Hepatocyte (in vitro differentiated cells): ENCODE data around the gene HS3ST5. TPM values are rescaled to one million over a fixed set of nuclear protein-coding genes. Genes with fewer than 3 reads are reported as not detected.

Experiments
- DNase-seq: peaks from one replicate; pipeline ENCODE4 v3.0.0-alpha.2; 2016; ENCODE audit warnings: low spot score
- H2AFZ ChIP-seq: fragments of 200-600 bp; sonication (generic); 2 replicates; pipeline ENCODE4 v1.6.0; 2016; ENCODE audit warnings: antibody characterized with exemption, mild to moderate bottlenecking
- H3K27ac ChIP-seq: fragments of 200-600 bp; sonication (generic); 2 replicates; pipeline ENCODE4 v1.5.1; 2016; ENCODE audit warnings: mild to moderate bottlenecking
- H3K27me3 ChIP-seq: fragments of 200-600 bp; sonication (generic); 2 replicates; pipeline ENCODE4 v1.6.1; 2016
- H3K36me3 ChIP-seq: fragments of 200-600 bp; sonication (generic); replicated peaks from 2 replicates; pipeline ENCODE4 v1.5.1; 2016; ENCODE audit warnings: low read depth; ENCODE audit not compliant: insufficient read depth
- H3K4me1 ChIP-seq: fragments of 200-600 bp; sonication (generic); 2 replicates; pipeline ENCODE4 v1.5.1; 2016; ENCODE audit warnings: mild to moderate bottlenecking, moderate library complexity; ENCODE audit not compliant: insufficient read depth
- H3K4me2 ChIP-seq: fragments of 200-600 bp; sonication (generic); 2 replicates; pipeline ENCODE4 v1.6.0; 2016
- H3K4me3 ChIP-seq: fragments of 200-600 bp; sonication (generic); 2 replicates; pipeline ENCODE4 v1.5.1; 2016; ENCODE audit warnings: mild to moderate bottlenecking
- H3K79me2 ChIP-seq: fragments of 200-600 bp; sonication (generic); 2 replicates; pipeline ENCODE4 v1.6.0; 2017; ENCODE audit warnings: mild to moderate bottlenecking
- H3K9me2 ChIP-seq: fragments of 200-600 bp; sonication (generic); replicated peaks from 2 replicates; pipeline ENCODE4 v1.6.0; 2017; ENCODE audit warnings: mild to moderate bottlenecking; ENCODE audit not compliant: insufficient read depth
- H3K9me3 ChIP-seq: fragments of 200-600 bp; sonication (generic); 2 replicates; pipeline ENCODE4 v1.5.1; 2016; ENCODE audit warnings: low read depth, mild to moderate bottlenecking
- H4K20me1 ChIP-seq: fragments of 200-600 bp; sonication (generic); 2 replicates; pipeline ENCODE4 v1.6.0; 2016; ENCODE audit warnings: mild to moderate bottlenecking; ENCODE audit not compliant: insufficient read depth, poor library complexity, severe bottlenecking
- CTCF ChIP-seq: fragments of 200-600 bp; sonication (generic); IDR thresholded peaks from 2 replicates; pipeline ENCODE4 v1.5.1; 2016; ENCODE audit warnings: antibody characterized with exemption, mild to moderate bottlenecking; ENCODE audit not compliant: poor library complexity
- EZH2 ChIP-seq: fragments of 200-600 bp; sonication (generic); IDR thresholded peaks from 2 replicates; pipeline ENCODE4 v1.6.1; 2016; ENCODE audit warnings: antibody characterized with exemption, mild to moderate bottlenecking, borderline replicate concordance
- EZH2phosphoT487 ChIP-seq: fragments of 200-600 bp; sonication (generic); IDR thresholded peaks from one replicate; pipeline ENCODE4 v1.6.1; 2018; ENCODE audit warnings: antibody characterized with exemption, mild to moderate bottlenecking, low read depth, moderate library complexity; ENCODE audit not compliant: unreplicated experiment, severe bottlenecking
- WGBS: methylation state at CpG from one replicate; pipeline ENCODE4 v1.1.6; 2016; ENCODE audit warnings: low lambda C conversion rate; ENCODE audit errors: missing lambda C conversion rate; 5-methylcytosine and 5-hydroxymethylcytosine counted together
- polyA plus RNA-seq: library from polyadenylated mRNA; unstranded; fragments of >200 nt; fragmentation: Nextera tagmentation; extraction: Ambion mirVana; gene quantifications from 2 replicates; pipeline ENCODE4 v1.2.1, GENCODE V29; 2016
- total RNA-seq: library from RNA; depleted of rRNA; stranded (reverse); fragments of >200 nt; gene quantifications from 2 replicates; pipeline ENCODE4 v1.2.3, GENCODE V29; 2014

HS3ST5 gene
- total and polyA plus RNA-seq, 2 experiments from 2014 or later: 0.73 to 1.4 TPM

DNA sequence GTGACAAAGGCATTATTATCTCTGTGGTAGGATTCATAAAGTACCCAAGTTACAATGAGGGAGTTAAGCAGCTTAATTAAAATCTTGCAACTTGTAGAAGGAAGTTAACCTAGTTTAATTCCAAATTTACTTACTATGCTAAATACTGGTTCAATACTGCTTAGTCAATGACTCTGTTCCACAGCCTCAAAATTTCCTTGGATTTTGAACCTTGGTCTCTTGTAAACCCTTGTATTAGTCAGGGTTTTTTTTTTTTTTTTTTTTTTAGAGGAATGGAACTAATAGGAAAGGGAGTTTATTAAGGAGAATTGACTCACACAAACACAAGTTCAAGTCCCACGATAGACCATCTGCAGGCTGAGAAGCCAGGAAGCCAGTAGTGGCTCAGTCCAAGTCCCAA, 163.4 kb downstream of the HS3ST5 start:
- Histone ChIP-seq H3K9me2 (no peaks in the 10 kb centered on the region), H3K27ac (no peak overlapping the region), H3K79me2 (no peaks in the 10 kb centered on the region), H4K20me1 (no peaks in the 10 kb centered on the region), H2AFZ (no peak overlapping the region), H3K36me3 (no peaks in the 10 kb centered on the region), H3K4me3 (no peak overlapping the region), H3K27me3 (no peaks in the 10 kb centered on the region), H3K4me1 (no peaks in the 10 kb centered on the region), H3K4me2 (no peak overlapping the region), H3K9me3 (no peaks in the 10 kb centered on the region)
- TF ChIP-seq CTCF: no peak
- TF ChIP-seq EZH2: no peak
- TF ChIP-seq EZH2phosphoT487: no peak
- 85% methylated on average over 1 of the region's 1 CpG for WGBS
- DNase-seq: no peak

GRCh38 chr6:114176726-114177125, 166.1 kb downstream of the HS3ST5 start:
- H3K36me3 ChIP-seq: no peaks in the 10 kb centered on the region
- peaks cover 4% of the 10 kb centered on the region for H3K4me1 ChIP-seq
- H3K4me2 ChIP-seq: no peak overlapping the region
- TF ChIP-seq EZH2: no peak
- no peaks in the 10 kb centered on the region for H3K9me3 ChIP-seq
- H3K79me2 ChIP-seq: no peaks in the 10 kb centered on the region
- H4K20me1 ChIP-seq: no peaks in the 10 kb centered on the region
- no peak overlapping the region for H3K4me3 ChIP-seq
- no peak overlapping the region for H2AFZ ChIP-seq
- WGBS: 86% methylated on average over 2 of the region's 2 CpGs
- DNase-seq: no peak
- no peaks in the 10 kb centered on the region for H3K9me2 ChIP-seq
- H3K27me3 ChIP-seq: no peaks in the 10 kb centered on the region
- no peak overlapping the region for H3K27ac ChIP-seq

DNA sequence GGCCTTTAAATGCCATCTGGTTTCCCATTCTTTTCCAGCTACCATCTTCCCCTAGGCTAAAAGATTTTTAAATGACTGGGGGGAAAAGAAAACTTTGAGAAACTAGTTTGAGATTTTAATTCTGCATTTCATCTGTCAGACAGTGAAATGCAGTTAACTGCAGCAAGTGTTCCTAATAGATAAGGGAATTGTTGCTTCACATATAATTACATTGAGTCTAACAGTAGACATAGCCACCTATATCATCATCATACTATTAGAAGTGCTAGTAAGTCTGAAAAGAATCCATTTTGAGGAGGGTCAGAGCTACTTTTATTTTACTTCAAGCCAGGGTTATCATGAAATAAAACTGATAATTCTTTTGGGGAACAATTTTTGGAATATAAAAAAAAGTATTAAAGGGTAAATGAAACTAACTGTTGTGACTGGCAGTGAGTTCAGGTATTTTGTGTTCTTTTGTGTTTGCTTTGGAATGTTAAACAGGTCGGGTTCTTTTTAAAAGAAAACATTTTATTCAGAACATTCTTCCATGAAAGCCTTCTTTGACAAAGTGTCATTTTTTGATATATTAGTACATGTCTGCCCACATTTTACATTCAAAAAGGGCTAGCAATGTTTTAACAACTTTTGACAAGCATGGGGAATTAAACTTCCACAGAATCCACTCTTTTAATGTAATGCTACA, 170.1 kb downstream of the HS3ST5 start:
- Histone ChIP-seq H3K79me2 (no peaks in the 10 kb centered on the region), H3K27me3 (no peaks in the 10 kb centered on the region), H3K4me1 (peaks cover 15% of the 10 kb centered on the region), H4K20me1 (no peaks in the 10 kb centered on the region), H3K4me3 (no peak overlapping the region), H3K36me3 (no peaks in the 10 kb centered on the region), H3K27ac (no peak overlapping the region), H2AFZ (no peak overlapping the region), H3K9me2 (no peaks in the 10 kb centered on the region), H3K9me3 (no peaks in the 10 kb centered on the region), H3K4me2 (no peak overlapping the region)
- 60% methylated on average over 1 of the region's 1 CpG for WGBS
- TF ChIP-seq EZH2 (no peak), CTCF (no peak), EZH2phosphoT487 (no peak)
- no peak for DNase-seq

DNA sequence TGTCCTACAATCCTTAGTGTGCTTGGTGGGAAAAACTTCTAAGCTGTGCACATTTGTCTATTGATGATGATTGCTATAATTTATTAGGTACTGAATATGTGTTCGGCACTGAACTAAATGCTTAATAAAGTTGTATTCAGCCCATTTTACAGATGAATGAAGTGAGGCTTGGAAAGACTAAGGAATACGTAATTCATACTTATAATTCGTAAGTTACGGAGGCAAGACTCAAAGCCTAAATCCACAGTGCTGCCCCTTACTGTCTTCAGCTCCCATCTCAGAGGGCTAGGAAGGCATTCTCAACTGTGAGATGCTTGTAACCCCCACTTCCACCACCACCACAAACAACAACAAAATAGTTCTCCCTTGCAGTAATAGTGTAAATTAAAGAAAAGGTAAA, 171.3 kb downstream of the HS3ST5 start:
- H3K36me3 ChIP-seq: no peaks in the 10 kb centered on the region
- H3K27ac ChIP-seq: no peak overlapping the region
- H3K4me2 ChIP-seq: no peak overlapping the region
- peaks cover 26% of the 10 kb centered on the region for H3K4me1 ChIP-seq
- no peak overlapping the region for H2AFZ ChIP-seq
- TF ChIP-seq EZH2phosphoT487 (no peak), EZH2 (no peak), CTCF (no peak)
- DNase-seq: no peak
- whole genome bisulfite sequencing: 98% methylated on average over 4 of the region's 4 CpGs
- no peak overlapping the region for H3K4me3 ChIP-seq
- no peaks in the 10 kb centered on the region for H3K9me2 ChIP-seq
- H3K9me3 ChIP-seq: no peaks in the 10 kb centered on the region
- H3K79me2 ChIP-seq: no peaks in the 10 kb centered on the region
- no peaks in the 10 kb centered on the region for H4K20me1 ChIP-seq
- H3K27me3 ChIP-seq: no peaks in the 10 kb centered on the region
